Stimulated activated memory B cell treated with anti-CD40 and anti-IgM and Interleukin-4, amounts not matched to agents 10 μg/mL and 1 μg/mL and 100 μg/mL, for 72 hours (primary cell): ENCODE measurements around the gene ZNF597.
"Not testable (repeated sequence)": the region's sequence is repeated elsewhere in the genome, so short reads cannot be mapped to it uniquely, and the experiment has no call there.

ENCODE experiments used
- ATAC-seq: fragments of 150-1000 bp; cut with Tn5 transposase; 2 replicates; pipeline ENCODE4 v1.10.0; 2021
- H3K27ac Mint-ChIP-seq: one replicate; pipeline ENCODE4 v1.8.0; 2022; ENCODE audit warnings: mild to moderate bottlenecking, mixed read lengths
- H3K27me3 Mint-ChIP-seq: one replicate; pipeline ENCODE4 v1.8.0; 2022; ENCODE audit warnings: mixed read lengths
- H3K36me3 Mint-ChIP-seq: one replicate; pipeline ENCODE4 v1.8.0; 2022; ENCODE audit warnings: mixed read lengths
- H3K4me1 Mint-ChIP-seq: one replicate; pipeline ENCODE4 v1.8.0; 2022; ENCODE audit warnings: mixed read lengths
- H3K4me3 Mint-ChIP-seq: one replicate; pipeline ENCODE4 v1.8.0; 2022; ENCODE audit warnings: mild to moderate bottlenecking, moderate library complexity, mixed read lengths
- H3K9me3 Mint-ChIP-seq: one replicate; pipeline ENCODE4 v1.8.0; 2022; ENCODE audit warnings: mixed read lengths

Gene ZNF597

DNA sequence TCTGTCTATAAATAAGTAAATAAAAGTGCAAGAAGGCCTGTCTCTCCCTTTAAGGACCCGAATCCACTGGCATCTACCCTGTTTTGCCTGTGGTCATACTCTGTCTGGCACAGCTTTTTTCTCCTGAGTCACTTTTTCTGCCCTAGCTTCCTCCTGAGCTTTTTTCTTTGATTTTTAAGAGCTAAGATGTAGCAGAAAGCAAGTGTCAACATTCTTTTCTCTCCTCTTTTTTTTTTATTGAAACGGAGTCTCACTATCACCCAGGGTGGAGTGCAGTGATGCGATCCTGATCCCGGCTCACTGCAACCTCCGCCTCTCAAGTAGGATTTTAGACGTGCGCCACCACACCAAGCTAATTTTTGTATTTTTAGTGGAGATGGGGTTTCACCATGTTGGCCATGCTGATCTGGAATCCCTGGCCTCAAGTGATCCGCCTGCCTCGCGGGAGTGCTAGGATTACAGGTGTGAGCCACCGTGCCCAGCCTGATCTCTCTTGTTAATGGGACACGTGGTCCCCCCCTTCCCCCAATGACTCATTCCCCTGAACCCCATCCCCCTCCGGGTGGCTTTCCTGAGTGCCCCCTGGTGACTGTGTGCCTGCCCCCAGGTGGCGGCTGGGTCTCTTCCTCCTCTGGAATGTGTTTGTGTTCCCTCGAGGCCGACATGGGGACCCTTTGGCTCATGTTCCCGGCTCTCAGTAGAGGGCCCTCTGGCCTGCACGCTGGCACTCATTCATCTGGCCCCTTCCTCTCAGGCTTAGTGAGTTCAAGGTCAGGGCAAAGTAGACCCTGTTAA, 37.8 kb upstream of the ZNF597 start:
- no peak overlapping the region for H3K4me3 Mint-ChIP-seq
- H3K27ac Mint-ChIP-seq: no peak overlapping the region
- H3K9me3 Mint-ChIP-seq: no peaks in the 10 kb centered on the region
- H3K4me1 Mint-ChIP-seq: peaks cover 2% of the 10 kb centered on the region
- peaks cover 72% of the 10 kb centered on the region for H3K36me3 Mint-ChIP-seq
- H3K27me3 Mint-ChIP-seq: no peaks in the 10 kb centered on the region
- ATAC-seq: no peak

DNA sequence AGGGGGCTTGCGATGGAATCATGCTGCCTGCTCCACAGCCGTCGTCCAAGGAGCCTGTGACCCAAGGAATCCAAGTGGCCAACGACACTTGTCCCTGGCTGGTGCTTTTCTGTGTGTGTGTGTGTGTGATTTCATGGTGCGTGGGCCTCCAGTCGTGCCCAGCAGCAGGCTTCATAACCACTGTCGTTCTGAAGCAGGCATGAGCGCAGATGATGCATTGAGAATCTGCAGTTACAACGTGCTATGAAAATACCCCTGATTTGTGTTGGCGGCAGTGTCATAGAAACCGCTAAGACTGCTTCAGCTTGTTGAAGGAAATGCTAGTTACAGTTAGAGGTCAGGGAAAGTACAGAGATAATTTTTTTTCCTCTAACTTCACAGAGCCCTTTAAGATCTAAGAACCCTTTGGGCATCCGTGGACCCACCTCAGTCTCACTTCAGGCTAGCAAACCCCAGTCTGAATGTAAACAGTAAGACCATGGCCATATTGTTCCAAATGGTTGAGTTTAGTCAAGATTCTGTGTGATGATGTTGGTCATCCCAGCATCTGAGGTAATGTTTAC, 36.4 kb upstream of the ZNF597 start:
- Mint-ChIP-seq H3K4me3 (no peak overlapping the region), H3K4me1 (peaks cover 14% of the 10 kb centered on the region), H3K27ac (no peak overlapping the region), H3K36me3 (peaks cover 70% of the 10 kb centered on the region), H3K27me3 (no peaks in the 10 kb centered on the region), H3K9me3 (no peaks in the 10 kb centered on the region)
- peak; percentile 50 for ATAC-seq

DNA sequence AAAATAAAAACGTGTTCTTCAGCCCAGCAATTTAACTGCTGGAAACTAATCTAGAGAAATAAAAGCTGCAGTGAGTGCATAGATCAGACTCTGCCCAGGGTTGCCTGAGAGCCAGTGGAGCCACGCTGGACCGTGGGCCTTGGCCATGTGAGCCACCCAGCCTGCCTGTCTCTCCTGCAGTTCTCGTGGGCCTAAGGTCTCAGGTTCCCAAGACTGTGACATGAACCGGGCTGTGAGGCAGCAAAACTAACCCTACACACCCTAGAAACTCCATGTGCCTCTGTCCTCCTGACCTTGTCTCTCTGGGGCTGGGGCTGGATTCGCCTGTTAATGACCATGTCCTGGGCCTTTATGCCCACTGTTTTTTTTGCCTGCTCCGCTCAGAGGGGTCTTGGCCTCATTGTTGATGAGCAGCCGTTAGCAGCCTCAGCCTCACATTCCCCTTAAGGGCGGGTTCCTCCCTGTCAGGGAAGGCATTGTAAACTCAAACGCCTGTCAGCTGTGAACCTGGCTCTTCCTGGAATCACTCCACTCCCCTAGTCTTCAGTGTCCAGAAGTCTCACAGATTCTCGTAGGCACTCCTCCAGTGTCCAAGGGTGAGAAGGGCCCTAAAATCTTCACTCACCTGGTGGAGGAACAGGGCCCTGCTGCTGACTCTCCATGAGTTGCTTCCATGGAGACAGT, 35.1 kb upstream of the ZNF597 start:
- H3K27me3 Mint-ChIP-seq: no peaks in the 10 kb centered on the region
- H3K4me1 Mint-ChIP-seq: peaks cover 14% of the 10 kb centered on the region
- no peak for ATAC-seq
- H3K4me3 Mint-ChIP-seq: no peak overlapping the region
- peak overlapping the region; percentile 62 for H3K27ac Mint-ChIP-seq
- peaks cover 60% of the 10 kb centered on the region for H3K36me3 Mint-ChIP-seq
- H3K9me3 Mint-ChIP-seq: no peaks in the 10 kb centered on the region

DNA sequence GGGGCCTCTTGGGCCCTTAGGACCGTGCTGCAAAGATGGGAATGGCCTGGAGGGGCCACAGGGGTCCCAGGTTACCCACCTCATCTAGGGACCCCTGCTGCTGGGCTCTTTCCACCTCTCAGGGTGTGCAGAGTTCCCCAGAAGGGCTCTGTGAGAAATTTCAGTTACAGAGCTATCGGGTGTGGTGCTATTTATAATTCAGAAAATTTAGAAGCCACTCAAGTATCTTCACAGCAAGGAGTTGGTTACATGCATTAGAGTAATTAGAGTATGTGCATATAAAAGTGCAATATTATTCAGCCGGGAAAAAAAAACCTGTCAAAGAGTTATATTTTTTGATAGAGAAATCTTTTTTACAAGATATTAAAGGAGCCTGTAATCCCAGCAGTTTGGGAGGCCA, 33.1 kb upstream of the ZNF597 start:
- H3K4me3 Mint-ChIP-seq: no peak overlapping the region
- H3K36me3 Mint-ChIP-seq: peaks cover 57% of the 10 kb centered on the region
- H3K27ac Mint-ChIP-seq: peak overlapping the region; percentile 32

DNA sequence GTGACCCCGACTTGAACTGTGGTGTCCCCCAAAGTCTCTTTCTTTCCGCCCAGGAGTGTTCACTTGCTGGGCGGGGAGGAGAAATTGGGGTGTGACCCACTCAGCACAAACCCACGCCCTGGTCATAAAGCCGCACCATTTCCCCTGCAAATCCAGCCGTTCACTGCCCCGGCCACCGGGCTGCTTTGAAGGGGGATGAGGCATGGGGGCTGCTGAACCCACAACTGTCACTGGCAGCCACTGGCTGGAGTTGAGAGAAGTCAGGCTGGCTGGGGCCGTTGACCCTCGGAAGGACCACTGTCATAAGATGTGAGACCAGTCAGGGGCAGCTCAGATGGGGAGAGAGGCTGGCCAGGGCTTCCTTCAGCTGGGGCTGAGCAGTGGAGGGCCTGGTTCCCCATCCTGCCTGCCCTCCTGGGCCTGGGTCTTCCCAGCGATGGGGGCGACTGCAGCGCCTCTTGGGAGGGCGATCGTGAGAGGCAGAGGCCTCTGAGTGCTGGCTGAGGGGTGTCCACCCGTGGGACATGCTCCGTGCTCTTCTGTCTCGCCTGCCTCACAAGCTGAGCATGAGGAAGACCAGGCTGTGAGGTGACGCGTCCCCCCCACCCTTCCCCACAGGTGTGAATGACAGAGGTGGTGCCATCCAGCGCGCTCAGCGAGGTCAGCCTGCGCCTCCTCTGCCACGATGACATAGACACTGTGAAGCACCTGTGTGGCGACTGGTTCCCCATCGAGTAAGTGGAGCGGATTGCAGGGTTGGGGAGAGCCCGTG, 32.5 kb upstream of the ZNF597 start:
- no peaks in the 10 kb centered on the region for H3K9me3 Mint-ChIP-seq
- H3K27ac Mint-ChIP-seq: no peak overlapping the region
- H3K4me3 Mint-ChIP-seq: no peak overlapping the region

More for the DNA sequence above, 33.1 kb upstream of the ZNF597 start:
- no peaks in the 10 kb centered on the region for H3K9me3 Mint-ChIP-seq
- peaks cover 14% of the 10 kb centered on the region for H3K4me1 Mint-ChIP-seq
- H3K27me3 Mint-ChIP-seq: no peaks in the 10 kb centered on the region
- ATAC-seq: no peak

GRCh38 chr16:3474870-3475269, 31.6 kb upstream of the ZNF597 start:
- ATAC-seq, H3K4me3 Mint-ChIP-seq, H3K9me3 Mint-ChIP-seq, H3K27me3 Mint-ChIP-seq, H3K27ac Mint-ChIP-seq: not testable (repeated sequence)
- H3K36me3 Mint-ChIP-seq: peaks cover 56% of the 10 kb centered on the region
- H3K4me1 Mint-ChIP-seq: peaks cover 14% of the 10 kb centered on the region

More for the DNA sequence above, 32.5 kb upstream of the ZNF597 start:
- H3K36me3 Mint-ChIP-seq: peaks cover 54% of the 10 kb centered on the region
- H3K27me3 Mint-ChIP-seq: no peaks in the 10 kb centered on the region
- ATAC-seq: no peak
- peaks cover 14% of the 10 kb centered on the region for H3K4me1 Mint-ChIP-seq

DNA sequence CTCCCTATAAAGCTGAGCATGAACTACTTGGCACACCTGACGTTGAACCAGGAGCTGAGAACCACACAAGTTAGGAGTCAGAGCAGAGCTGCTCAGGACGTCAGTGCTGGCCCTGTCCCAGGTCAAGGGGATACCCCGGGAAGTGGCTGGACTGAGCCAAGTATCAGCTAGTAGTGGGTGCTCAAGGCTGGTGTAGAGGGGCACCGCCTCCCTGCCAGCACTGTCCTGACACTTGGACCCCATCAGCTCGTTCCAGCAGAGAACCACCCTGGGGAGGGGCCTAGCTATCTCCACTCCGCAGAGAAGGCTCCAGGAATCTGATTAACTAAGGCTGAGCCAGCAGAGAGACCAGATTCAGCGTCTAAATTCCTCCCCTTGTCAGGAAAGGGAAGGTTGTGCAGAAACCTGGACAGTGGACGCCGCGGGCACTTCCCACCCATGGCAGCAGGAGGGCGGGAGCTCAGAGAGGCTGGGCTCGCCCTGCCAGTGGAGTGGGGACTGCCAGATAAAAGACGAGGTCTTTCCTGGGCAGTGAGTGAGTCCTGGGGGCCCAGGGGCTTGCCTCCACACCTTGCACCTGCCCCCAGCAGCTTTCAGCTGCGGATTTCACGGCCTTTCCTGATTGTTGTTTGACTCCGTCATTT, 31.0 kb upstream of the ZNF597 start:
- no peak overlapping the region for H3K4me3 Mint-ChIP-seq
- peaks cover 50% of the 10 kb centered on the region for H3K36me3 Mint-ChIP-seq
- H3K27ac Mint-ChIP-seq: no peak overlapping the region
- peaks cover 18% of the 10 kb centered on the region for H3K4me1 Mint-ChIP-seq
- no peaks in the 10 kb centered on the region for H3K9me3 Mint-ChIP-seq
- no peak for ATAC-seq
- H3K27me3 Mint-ChIP-seq: no peaks in the 10 kb centered on the region

DNA sequence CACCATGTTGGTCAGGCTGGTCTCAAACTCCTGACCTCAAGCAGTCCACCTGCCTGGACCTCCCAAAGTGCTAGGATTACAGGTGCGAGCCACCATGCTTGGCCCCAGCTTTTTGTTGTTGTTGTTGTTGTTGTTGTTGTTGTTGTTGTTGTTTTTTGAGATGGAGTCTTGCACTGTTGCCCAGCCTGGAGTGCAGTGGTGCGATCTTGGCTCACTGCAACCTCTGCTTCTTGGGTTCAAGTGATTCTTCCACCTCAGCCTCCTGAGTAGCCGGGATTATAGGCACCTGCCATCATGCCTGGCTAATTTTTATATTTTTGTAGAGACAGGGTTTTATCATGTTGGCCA, 30.3 kb upstream of the ZNF597 start:
- not testable (repeated sequence) for ATAC-seq, H3K27me3 Mint-ChIP-seq, H3K9me3 Mint-ChIP-seq, H3K4me3 Mint-ChIP-seq, H3K27ac Mint-ChIP-seq
- peaks cover 44% of the 10 kb centered on the region for H3K36me3 Mint-ChIP-seq
- peaks cover 20% of the 10 kb centered on the region for H3K4me1 Mint-ChIP-seq

GRCh38 chr16:3472878-3473595, 29.7 kb upstream of the ZNF597 start:
- no peaks in the 10 kb centered on the region for H3K9me3 Mint-ChIP-seq
- no peak overlapping the region for H3K4me3 Mint-ChIP-seq
- no peaks in the 10 kb centered on the region for H3K27me3 Mint-ChIP-seq
- peaks cover 25% of the 10 kb centered on the region for H3K4me1 Mint-ChIP-seq
- ATAC-seq: no peak
- peaks cover 41% of the 10 kb centered on the region for H3K36me3 Mint-ChIP-seq
- H3K27ac Mint-ChIP-seq: no peak overlapping the region

GRCh38 chr16:3471518-3472176, 28.3 kb upstream of the ZNF597 start:
- H3K4me1 Mint-ChIP-seq: peaks cover 37% of the 10 kb centered on the region
- H3K27me3 Mint-ChIP-seq: no peaks in the 10 kb centered on the region
- no peaks in the 10 kb centered on the region for H3K9me3 Mint-ChIP-seq
- H3K36me3 Mint-ChIP-seq: peaks cover 54% of the 10 kb centered on the region
- ATAC-seq: no peak
- no peak overlapping the region for H3K4me3 Mint-ChIP-seq
- H3K27ac Mint-ChIP-seq: no peak overlapping the region

DNA sequence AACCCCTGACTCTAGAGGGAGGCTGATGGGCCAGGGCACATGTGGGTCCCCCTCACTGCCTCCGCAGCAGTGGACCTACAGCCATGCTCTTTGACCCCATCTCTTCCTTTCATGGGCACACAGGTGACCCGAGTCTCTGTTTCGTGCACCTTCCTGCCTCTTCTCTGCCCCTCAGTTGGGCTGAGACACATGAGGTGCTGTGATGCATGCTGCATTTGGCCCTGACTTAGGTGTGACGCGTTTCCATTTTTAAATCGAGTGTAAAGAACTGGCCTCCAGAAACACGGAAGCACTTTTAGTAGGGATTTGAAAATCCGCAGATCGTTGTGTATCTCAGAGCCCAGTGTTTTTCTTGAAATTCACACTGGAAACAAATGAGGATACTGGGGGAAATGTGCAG, 27.4 kb upstream of the ZNF597 start:
- Mint-ChIP-seq H3K4me3 (no peak overlapping the region), H3K36me3 (peaks cover 51% of the 10 kb centered on the region), H3K9me3 (no peaks in the 10 kb centered on the region), H3K27ac (no peak overlapping the region), H3K4me1 (peaks cover 36% of the 10 kb centered on the region), H3K27me3 (no peaks in the 10 kb centered on the region)
- no peak for ATAC-seq

DNA sequence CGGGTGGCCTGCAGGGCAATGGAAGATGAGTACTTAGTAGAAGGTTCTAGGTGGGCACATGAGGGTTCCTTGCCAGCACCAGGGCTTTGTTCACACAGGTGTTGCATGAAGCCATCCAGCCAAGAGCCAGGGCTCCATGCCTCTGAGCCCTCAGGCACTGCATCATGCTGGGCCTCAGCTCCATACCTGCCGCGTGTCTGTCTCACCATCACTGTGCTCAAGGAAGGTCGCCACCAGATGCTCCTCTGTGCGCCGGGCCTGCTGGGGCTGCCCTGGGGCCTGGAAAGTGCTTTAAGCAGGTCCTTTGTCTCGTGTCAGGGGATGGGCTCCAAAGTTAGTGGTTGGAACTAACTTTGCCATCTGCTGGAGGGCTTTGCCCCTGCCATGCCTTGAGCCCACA, 26.4 kb upstream of the ZNF597 start:
- Mint-ChIP-seq H3K27ac (no peak overlapping the region), H3K9me3 (no peaks in the 10 kb centered on the region), H3K36me3 (peaks cover 43% of the 10 kb centered on the region), H3K4me3 (no peak overlapping the region), H3K27me3 (no peaks in the 10 kb centered on the region), H3K4me1 (peaks cover 28% of the 10 kb centered on the region)
- no peak for ATAC-seq

DNA sequence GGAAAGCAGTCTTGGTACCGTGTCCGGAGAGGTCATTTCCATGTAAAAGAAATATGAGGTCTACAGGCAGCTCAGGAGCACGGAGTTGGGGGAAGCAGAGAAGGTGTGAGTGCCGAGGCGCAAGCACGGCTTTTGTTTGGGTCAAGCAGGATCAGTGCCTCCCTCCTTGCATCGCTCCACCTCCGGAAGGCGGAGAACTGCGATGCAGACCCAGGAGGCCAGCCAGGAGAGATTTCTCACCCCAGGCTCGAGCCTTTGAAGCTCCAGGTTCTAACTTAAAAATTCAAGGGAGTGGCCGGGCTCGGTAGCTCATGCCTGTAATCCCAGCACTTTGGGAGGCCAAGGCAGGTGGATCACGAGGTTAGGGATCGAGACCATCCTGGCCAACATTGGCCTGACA, 25.2 kb upstream of the ZNF597 start:
- Mint-ChIP-seq H3K36me3 (peaks cover 41% of the 10 kb centered on the region), H3K4me3 (no peak overlapping the region), H3K27ac (no peak overlapping the region), H3K27me3 (no peaks in the 10 kb centered on the region), H3K4me1 (peaks cover 28% of the 10 kb centered on the region), H3K9me3 (no peaks in the 10 kb centered on the region)
- no peak for ATAC-seq

DNA sequence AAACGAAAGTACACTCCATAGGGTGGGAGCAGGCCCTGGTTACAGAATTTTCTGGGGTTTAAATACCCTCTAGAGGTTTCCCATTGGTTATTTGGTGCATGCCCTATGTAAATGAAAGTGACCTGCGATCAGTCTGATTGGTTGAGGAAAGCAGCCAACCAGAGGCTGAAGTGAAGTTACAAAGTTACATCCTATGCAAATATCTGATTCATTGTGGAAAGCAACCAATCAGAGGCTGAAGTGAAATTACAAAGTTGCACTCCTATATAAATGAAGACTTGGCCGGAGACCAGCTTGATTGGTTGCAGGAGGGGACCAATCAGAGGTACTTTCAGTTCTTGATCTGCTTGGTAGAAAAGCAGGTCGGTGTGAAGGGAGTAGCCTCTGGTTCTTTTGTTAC, 24.6 kb upstream of the ZNF597 start:
- no peak overlapping the region for H3K4me3 Mint-ChIP-seq

More for the DNA sequence above, 24.6 kb upstream of the ZNF597 start:
- Mint-ChIP-seq H3K27ac (no peak overlapping the region), H3K9me3 (no peaks in the 10 kb centered on the region), H3K27me3 (no peaks in the 10 kb centered on the region), H3K36me3 (peaks cover 35% of the 10 kb centered on the region), H3K4me1 (peaks cover 28% of the 10 kb centered on the region)
- no peak for ATAC-seq
